Measurements from ENCODE around the gene SPI1.

Gene SPI1

DNA sequence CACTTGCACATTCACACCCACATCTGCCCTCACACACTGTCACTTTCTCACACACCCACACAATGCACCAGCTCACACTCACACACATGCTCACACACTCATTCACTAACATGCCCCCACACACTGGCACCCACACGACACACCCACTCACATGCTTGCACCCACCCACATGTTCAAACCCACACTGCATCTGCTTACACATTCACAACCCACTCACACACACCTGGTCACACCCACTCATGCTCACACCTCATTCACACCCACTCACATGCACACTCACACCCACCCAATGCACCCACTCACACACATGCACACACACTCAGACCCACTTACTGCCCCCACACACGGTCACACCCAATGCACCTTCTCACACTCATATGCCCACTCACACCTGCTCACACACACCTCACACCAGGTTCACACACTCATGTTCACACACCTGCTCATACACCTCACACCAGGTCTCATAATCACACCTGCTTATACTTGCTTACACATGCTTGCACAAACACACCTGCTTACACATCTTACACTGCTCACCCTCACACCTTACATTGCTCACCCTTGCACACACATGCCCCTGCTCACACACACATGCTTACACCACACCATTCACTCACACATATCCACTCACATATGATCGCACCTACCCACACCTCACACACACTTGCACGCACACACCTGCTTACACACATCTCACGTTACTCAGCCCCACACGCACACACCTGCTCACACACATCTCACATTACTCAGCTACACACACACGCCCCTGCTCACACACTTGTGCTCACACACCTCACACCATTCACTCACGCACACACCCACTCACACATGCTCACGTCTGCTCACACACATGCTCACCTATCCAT is 22.0 kb downstream of the SPI1 start:
- no peak for DNase-seq

DNA sequence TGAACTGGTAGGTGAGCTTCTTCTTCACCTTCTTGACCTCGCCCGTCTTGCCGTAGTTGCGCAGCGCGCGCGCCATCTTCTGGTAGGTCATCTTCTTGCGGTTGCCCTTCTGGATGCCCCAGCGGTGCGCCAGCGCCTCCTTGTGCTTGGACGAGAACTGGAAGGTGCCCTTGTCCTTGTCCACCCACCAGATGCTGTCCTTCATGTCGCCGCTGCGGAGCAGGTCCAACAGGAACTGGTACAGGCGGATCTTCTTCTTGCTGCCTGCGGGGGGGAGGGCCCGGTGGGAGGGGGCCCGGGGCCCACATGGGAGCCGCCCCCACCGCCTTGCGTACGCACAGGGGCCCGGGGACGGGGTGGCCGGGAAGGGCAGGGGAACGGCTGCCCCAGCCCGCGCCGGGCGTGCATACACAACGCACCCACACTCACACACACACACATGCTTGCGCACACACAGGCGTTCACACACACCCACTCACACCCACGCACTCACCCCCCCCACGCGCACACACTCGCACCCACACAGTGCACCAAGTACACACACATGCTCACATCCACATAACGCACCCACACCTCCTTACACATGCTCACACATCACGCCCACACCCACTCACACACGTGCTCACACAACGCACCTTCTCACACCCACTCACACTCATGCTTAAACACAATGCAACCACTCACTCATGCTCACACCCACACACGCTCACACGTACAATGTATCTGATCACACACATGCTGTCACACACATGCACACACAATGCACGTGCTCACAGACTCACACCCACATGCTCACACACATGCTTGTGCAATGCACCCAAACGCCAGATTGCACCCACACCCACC is 22.8 kb downstream of the SPI1 start:
- no peak for DNase-seq

DNA sequence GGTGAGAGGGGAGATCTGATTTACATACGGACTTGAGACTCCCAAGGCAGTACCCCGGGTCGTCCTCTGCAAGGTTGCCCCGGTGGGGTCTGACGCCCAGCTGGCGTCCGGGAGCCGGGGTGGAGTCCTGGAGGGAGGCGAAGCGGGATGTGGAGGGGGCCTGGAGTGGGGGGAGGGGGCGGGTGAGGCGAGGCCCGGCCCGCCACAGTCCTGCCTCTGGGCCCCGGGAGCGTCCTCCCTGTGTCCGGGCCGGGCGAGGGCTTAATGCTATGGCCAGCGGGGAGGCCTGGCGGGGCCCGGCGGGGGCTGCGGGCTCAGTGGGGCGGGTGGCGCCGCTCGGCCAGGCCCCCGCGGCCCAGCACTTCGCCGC is 23.4 kb downstream of the SPI1 start:
- DNase-seq = no peak

DNA sequence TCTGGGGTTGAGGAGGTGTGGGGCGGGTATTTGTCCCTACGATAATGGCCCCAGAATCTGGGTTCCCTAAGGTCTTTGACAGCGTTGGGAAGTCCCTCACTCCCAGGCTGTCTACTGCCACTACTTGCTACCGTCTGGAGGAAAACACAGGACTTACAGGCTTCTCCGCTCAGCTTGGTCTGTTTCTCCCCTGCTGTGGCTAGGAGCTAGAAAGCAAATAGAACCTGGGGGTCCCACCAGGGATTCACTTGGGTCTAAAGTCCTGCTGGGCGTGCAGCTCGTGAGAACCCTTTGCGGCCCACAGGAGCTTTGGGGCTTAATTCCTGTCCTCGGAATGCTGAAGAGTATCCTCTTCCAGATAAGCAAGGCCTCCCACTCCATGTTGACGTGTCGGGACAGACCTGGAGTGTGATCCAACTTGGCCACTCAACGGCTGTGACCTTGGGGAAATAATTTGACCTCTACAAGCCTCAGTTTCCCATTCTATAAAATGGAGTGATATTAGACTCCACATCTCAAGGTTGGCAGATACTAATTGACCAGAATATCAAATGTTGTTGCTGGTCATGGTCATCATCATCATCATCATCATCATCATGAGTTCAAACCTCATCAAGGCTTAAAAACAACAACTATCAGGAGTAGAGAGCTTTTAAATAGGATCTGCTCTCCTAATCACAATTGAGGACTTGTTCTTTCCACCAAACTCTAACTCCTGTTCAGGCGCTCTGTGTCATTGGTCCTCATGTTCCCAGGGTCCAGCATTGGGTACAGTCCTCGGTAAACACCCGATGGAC is 24.2 kb downstream of the SPI1 start:
- DNase-seq = no peak

DNA sequence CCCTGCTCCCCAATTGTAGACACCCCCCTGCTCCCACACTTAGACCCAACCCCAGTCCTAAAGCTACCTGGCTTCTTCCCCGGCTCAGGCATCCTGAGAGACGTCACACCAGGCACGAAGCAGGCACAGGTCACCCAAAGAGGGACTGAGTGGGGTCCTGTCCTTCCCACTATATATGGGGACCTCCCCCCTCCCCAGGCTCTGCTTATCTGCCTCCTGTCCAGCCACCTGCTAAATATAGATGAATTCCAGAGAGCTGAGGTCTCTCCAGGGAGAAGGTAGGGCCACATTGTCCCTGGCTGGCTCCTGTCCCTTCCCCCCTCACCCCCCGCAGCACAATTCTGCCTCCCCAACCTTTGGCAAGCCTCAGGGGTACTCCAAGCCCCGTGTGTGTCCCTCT is 25.8 kb downstream of the SPI1 start, which contains the start of gene MYBPC3:
MYBPC3 (minus strand) TSS at position 147 of the 400 bp plus-strand sequence; CDS start at position 92, 55 bp downstream.
- no peak for DNase-seq

DNA sequence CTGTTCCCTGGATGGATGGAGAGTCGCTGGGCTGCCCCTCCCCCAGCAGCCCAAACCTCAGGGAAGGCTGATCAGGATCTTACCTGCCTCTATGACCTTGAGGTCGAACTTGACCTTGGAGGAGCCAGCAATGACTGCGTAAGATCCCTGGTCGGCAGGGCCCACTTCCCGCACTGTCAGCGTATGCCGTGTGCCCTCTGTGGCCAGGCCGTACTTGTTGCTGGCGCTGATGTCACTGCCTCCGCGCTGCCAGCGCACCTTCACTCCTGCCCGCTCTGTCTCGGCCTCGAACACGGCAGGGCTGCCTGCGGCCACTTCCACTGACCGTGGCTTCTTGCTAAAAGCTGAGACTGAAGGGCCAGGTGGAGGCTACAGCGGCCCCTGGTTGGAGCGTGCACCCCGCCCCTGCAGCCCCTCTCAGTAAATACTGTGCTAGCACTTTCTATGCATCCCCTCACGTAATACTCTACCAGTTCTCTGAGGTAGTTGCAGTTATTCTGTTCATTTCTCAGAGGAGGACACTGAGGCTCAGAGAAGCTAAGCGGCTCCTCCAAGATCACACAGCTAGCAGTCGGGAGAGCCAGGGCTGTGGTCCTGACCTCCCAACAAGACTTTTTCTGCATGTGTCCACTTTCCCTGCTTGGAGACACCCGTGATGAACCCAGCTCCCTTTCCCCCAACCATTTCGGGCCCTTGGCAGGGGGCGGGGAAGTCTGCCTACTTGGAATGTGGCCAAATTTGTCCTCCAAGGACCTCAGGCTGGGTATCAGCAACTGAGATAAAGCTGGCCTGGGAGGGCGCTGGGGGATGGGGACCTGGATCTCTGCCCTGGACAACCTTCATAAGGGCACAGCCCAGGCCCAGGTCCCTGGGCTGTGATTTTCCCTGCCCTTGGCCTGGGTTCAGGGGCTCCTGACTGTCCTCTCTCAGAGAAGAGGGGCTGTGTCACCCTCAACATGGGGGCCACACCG is 26.9 kb downstream of the SPI1 start:
- no peak for DNase-seq

DNA sequence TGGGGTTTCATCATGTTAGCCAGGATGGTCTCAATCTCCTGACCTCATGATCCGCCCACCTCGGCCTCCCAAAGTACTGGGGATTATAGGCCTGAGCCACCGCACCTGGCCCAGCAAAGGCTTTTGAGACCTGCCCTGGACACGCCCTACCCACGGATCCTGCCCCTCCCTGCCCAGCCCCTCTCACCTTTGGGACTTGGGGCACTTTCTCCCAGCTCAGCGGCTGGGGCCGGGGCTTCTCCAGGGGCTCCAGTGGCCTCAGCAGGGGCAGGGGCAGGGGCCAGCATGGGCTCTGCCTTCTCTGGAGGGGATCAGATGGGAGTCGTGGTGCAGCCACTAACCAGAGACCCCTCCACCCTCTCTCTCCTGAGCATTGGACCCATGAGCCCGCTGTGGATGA is 28.0 kb downstream of the SPI1 start:
- DNase-seq = no peak

DNA sequence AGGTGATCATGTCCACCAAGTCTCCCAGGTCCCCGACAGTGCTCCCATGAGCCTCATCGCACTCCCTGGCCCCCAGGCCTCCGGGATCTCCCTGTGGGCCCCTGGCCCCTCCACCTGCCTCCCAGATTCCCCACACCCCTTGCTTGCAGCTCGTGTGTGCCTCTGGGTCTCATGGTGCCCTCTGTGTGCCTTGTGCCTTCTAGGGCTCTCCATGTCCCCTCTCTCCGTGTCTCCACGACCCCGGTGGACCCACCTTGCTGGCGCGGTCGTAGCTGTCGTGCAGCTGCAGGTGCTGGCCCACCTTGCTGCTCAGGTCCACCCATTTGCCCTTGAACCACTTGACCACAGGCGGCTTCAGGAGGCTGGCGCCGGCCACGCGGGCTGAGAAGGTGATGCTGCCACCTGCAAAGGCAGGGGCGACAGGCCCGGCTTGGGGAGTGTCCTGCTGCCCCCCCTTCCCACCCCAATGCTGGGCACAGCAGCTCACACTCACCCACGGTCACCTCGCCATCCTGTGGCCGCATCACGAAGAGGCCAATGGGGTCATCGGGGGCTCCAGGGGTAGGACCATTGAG is 28.7 kb downstream of the SPI1 start:
- no peak for DNase-seq

DNA sequence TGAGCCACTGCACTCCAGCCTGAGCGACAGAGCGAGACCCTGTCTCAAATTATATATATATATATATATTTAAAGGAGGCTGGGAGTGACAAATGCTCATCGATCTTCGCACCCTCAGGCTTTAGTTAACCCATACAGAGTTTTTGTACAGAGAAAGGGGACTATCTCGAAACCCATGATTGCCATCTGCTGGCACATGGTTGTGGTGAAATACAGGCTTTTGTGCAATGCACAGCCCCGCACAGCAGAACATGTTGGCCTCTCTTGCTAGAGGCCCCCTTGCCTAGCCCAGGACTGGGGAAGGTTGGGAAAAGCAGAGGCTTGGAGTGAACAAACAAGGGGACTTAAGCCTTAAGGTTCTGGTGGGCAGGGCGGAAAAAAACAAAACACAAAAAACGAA is 29.5 kb downstream of the SPI1 start:
- DNase-seq = no peak

DNA sequence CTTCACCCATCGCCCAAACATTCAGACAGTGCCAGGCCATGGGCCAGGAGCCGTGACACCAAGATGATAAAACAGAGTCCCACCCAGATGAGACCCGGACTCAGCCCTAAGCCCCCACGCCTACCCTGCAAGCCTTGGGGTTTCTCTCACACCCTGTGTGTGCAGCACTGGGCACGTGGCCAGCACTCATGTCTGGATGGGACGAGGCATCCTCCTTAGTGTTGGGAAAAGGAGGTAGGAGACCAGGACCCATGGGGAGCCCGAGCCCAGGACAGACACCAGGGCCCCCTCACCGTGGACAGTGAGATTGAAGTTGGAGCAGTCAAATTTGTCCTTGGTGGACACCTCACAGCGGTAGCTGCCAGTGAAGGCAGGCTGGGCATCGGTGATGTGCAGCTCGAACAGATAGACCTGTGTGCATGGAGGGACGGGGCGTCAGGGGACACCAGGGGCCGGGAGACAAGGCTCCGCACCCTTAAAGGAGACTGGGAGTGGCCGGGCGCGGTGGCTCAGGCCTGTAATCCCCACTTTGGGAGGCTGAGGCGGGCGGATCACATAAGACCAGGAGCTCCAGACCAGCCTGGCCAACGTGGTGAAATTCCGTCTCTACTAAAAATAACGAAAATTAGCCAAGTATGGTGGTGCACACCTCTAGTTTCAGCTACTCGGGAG is 30.1 kb downstream of the SPI1 start:
- no peak for DNase-seq

DNA sequence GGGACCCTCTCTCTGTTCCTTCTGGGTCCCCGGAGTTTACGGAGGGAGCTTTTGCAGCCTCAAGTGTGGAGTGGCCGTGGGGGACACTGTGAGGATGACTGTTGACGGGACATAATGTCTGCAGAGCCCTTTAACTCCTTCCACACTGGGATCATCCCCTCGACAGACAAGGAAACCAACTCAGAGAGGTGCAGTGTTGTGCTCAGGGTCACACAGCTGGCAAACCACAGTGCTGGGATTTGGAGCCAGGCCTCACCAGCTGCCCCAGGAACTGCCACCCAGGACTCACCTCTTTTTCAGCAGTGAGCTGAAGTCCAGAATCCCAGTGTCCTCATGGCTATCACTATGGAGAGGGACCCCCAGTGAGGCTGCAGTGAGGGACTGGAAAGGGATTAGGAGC is 31.2 kb downstream of the SPI1 start:
- DNase-seq = no peak

DNA sequence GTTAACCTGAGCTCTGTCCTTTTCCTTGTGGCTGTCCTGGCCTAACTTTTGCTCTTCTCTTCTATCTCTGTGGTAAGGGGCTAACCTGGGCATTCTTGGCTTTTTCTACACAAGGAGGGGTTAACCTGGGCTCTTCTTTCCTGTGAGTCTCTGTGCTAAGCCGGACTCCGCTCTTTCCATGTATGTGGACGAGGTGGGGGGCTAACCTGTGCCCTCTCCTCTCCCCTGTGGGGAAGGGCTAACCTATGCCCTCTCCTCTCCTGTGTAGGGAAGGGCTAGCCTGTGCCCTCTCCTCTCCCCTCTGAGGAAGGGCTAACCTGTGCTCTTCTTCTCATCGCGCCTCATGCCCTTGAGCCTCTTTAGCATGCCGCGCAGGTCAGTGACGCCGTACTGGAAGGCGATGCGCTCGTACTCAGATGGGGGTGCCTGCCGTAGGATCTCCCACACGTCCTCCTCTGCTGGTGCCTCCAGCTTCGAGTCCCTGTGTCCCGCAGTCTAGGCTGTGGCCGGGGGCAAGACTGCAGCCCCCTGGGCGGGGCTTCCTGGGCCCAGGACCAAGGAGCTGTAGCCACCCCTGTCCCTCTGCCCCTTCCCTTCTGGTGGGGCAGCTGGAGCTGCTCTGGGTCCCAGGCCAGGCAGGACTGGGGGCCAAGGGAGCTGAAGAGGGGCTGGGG is 32.3 kb downstream of the SPI1 start:
- DNase-seq = no peak

DNA sequence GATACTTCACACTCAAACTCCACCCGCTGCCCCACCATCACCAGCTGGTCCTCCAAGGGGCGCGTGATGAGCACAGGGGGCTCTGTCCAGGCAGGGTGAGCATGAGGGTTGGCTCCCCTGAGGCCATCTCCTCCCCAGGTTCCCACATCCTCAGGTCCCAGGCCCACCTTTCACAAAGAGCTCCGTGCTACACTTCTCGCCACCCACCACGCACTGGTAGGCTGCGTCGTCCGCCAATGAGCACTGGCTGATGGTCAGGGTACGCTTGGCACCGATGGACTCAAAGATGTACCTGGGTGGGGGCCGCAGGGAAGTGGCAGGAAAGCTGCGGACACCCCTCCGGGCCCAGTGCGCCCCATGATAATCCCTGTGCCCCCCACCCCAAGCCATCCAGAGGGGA is 35.5 kb downstream of the SPI1 start:
- DNase-seq = no peak

DNA sequence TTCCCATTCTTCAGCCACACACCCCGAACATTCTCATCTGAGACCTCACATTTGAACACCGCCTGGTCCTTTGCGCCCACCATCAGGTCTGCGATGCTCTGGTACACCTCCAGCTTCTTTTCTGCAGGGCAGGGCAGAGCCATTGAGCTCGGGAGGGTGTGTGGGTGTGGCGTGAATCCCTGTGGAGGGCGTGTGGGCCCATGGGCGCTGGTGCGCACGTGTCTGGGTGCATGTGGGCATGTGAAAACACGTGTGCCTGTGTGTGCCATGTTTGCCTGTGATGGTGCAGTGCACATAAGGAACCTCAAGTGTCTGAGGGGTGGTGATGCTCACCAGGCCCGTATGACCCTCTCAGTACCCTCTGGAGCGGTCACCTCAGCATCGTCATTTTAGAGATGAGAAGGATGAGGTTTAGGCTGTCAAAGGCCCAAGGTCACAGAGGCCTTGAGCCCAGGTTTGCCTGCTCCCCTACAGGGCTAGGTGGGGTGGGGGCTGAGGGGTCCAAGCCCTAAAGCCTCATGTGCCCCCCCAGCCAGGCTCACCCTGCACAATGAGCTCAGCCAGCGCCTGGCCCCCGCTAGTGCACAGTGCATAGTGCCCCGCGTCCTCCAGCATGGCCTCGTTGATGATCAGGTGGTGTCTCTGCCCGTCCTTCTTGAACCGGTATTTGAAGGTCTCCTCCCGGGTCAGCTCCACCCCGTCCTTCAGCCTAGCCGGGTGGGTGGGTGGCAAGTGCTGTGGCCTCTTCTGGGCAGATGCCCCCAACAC is 36.1 kb downstream of the SPI1 start:
- DNase-seq = no peak

DNA sequence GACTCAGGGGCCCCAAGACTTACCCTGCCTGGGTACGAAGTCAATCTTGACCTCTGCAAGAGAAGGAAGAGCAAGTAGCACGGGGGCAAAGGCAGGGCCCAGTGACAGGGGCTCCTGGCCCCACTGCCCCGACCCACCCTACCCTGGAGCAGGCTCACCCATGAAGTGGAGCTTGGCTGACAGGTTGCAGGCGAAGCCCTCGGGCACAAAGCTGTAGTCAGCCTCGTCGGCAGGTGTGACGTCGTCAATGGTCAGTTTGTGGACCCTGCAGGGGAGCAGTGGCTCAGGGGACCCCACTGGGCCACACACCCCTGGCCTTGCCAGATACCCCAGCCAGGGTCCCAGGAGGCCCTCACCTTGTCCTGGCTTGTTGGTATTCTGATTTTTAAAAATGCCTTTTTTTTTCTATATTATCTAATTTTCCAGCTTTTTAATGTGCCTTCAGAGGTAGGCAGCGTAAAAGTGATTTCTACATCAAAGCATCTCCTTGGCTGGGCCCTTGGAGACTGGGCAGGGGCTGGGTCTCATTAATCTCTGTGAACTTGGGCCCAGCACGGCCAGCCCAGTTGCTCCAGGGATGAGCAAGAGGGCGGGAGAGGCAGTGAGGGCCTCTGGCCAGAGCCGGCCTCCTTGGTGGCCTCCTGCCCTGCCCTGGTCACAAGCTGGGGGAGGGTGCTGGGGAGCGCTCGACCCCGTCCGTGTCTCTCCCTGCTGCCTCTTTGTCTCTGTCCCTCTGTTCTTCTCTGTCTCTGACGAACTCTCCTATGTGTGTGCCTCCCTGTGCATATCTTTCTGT is 37.2 kb downstream of the SPI1 start:
- DNase-seq = no peak

DNA sequence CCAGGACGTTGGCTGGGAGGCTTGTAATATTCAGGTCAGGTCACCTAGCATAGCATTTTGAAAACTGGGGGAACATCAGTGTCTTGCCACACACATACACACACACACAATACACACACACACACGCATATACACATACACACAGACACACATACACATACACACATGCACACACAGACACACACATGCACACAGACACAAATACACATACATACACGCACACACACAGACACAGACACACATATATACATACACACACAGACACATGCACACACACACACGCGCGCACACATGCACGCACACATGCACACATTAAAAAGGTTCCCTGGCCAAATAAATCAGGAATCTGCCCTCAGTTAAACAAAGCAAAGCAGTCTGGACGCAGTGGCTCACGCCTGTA is 38.3 kb downstream of the SPI1 start:
- DNase-seq = no peak

DNA sequence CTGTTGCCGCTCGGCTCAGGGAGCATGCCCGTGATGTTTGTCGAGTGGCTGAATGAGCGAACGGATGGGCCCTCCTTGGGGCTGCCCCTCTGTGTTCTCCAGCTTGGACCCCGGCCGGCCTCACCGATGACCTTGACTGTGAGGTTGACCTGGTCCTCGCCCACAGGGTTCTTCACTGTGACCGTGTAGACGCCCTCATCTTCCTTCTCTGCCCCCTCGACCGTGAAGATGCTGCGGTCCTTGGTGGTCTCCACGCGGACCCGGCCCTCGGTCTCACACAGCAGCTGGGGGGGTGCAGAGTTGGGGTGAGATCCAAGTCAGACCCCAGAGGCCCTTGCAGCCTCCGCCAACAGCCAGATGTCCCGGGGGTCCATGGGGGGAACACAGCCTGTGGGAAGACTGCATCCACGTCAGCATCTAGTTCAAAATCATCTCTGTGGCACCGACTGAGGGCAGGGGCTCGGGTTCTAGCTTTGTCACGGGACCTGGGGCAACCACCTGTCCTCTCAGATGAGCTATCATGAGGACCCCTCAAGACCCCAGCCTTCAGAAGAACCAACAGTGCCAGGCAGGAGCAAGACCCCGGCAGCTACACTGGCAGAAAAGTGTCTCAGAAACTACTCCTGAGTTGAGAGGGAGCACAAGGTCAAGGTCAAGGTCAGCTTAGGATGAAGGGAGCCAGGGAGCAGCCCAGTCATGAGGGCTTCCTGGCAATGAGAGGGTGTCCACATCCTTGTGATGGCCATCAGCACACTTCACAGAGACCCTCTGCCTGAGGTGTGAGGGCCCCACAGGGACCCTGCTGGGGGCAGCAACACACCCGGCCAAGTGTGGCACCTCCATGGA is 39.7 kb downstream of the SPI1 start:
- DNase-seq = no peak

Data from activated naive CD4-positive, alpha-beta T cell treated with Interleukin-2 at 50 U/mL for 16 hours (primary cell).